GM12872 (cell line): ENCODE measurements around the gene UBL3.

Source experiments
- CTCF ChIP-seq: IDR thresholded peaks from 3 replicates; pipeline ENCODE4 v1.5.1; 2011; ENCODE audit warnings: low read depth, mild to moderate bottlenecking, low read length, moderate library complexity; ENCODE audit not compliant: insufficient read depth

The UBL3 gene

GRCh38 chr13:29758531-29759114, 91.8 kb downstream of the UBL3 start:
- TF ChIP-seq CTCF: no peak

GRCh38 chr13:29756506-29756905, 93.9 kb downstream of the UBL3 start:
- TF ChIP-seq CTCF: no peak

- no peak for TF ChIP-seq CTCF
Measured at GRCh38 chr13:29754473-29754806, 96.0 kb downstream of the UBL3 start.

GRCh38 chr13:29753618-29754472, 96.6 kb downstream of the UBL3 start:
- no peak for TF ChIP-seq CTCF

GRCh38 chr13:29752175-29752574, 98.2 kb downstream of the UBL3 start:
- TF ChIP-seq CTCF: no peak

- no peak for TF ChIP-seq CTCF
Measured at GRCh38 chr13:29750183-29750530, 100.3 kb downstream of the UBL3 start.

- no peak for TF ChIP-seq CTCF
Measured at GRCh38 chr13:29749401-29750182, 100.8 kb downstream of the UBL3 start.
